GM23338 (cell line): ENCODE data around the gene SREBF2. TPM values are rescaled to one million over a fixed set of nuclear protein-coding genes. Genes with fewer than 3 reads are reported as not detected.

Experiments
- ATAC-seq: fragments of 200-7000 bp; cut with Tn5 transposase; 3 replicates; pipeline ENCODE4 v1.9.1; 2020
- DNase-seq: peaks from one replicate; pipeline ENCODE4 v3.0.0-alpha.2; 2015; ENCODE audit warnings: low spot score
- H2AFZ ChIP-seq: fragments of 200-600 bp; sonication (generic); 2 replicates; pipeline ENCODE4 v1.8.0; 2016; ENCODE audit warnings: antibody characterized with exemption, mild to moderate bottlenecking, moderate library complexity
- H3F3A ChIP-seq: fragments of 200-600 bp; sonication (generic); replicated peaks from 2 replicates; pipeline ENCODE4 v1.8.0; 2017; ENCODE audit warnings: antibody characterized with exemption, mixed run types, low read depth
- H3K27ac ChIP-seq: fragments of 200-600 bp; sonication (generic); 2 replicates; pipeline ENCODE4 v1.6.1; 2016; ENCODE audit warnings: low read depth
- H3K27me3 ChIP-seq: fragments of 200-600 bp; sonication (generic); 2 replicates; pipeline ENCODE4 v1.8.0; 2016; ENCODE audit warnings: mild to moderate bottlenecking, mixed run types, moderate library complexity; ENCODE audit not compliant: insufficient read depth
- H3K36me3 ChIP-seq: fragments of 200-600 bp; sonication (generic); 2 replicates; pipeline ENCODE4 v1.8.0; 2016; ENCODE audit warnings: mild to moderate bottlenecking; ENCODE audit not compliant: insufficient read depth
- H3K4me1 ChIP-seq: fragments of 200-600 bp; sonication (generic); 2 replicates; pipeline ENCODE4 v1.8.0; 2016; ENCODE audit warnings: mild to moderate bottlenecking, moderate library complexity; ENCODE audit not compliant: insufficient read depth
- H3K4me2 ChIP-seq: fragments of 200-600 bp; sonication (generic); 2 replicates; pipeline ENCODE4 v1.7.1; 2017; ENCODE audit warnings: mixed run types
- H3K4me3 ChIP-seq: fragments of 200-600 bp; sonication (generic); 2 replicates; pipeline ENCODE4 v1.6.1; 2016; ENCODE audit warnings: mixed run types
- H3K79me2 ChIP-seq: fragments of 200-600 bp; sonication (generic); replicated peaks from 2 replicates; pipeline ENCODE4 v1.8.0; 2017; ENCODE audit warnings: mild to moderate bottlenecking; ENCODE audit not compliant: insufficient read depth
- H3K9me2 ChIP-seq: fragments of 200-600 bp; sonication (generic); 2 replicates; pipeline ENCODE4 v1.8.0; 2017; ENCODE audit not compliant: insufficient read depth
- H4K20me1 ChIP-seq: fragments of 200-600 bp; sonication (generic); replicated peaks from 2 replicates; pipeline ENCODE4 v1.8.0; 2017; ENCODE audit warnings: mild to moderate bottlenecking; ENCODE audit not compliant: insufficient read depth
- H3K27ac Mint-ChIP-seq: 2 replicates; pipeline ENCODE4 v1.8.0; 2020; ENCODE audit warnings: inconsistent platforms, mild to moderate bottlenecking, moderate library complexity, mixed read lengths
- H3K27me3 Mint-ChIP-seq: 3 replicates; pipeline ENCODE4 v1.8.0; 2022; ENCODE audit warnings: low read depth, mild to moderate bottlenecking, moderate library complexity, mixed read lengths, inconsistent platforms; ENCODE audit not compliant: insufficient read depth, poor library complexity
- H3K36me3 Mint-ChIP-seq: 3 replicates; pipeline ENCODE4 v1.8.0; 2021; ENCODE audit warnings: low read depth, mild to moderate bottlenecking, inconsistent platforms, moderate library complexity, mixed read lengths
- H3K4me1 Mint-ChIP-seq: 3 replicates; pipeline ENCODE4 v1.8.0; 2020; ENCODE audit warnings: mild to moderate bottlenecking, inconsistent platforms, mixed read lengths
- H3K4me3 Mint-ChIP-seq: 3 replicates; pipeline ENCODE4 v1.8.0; 2021; ENCODE audit warnings: moderate library complexity, mild to moderate bottlenecking, inconsistent platforms, mixed read lengths
- H3K9me3 Mint-ChIP-seq: 3 replicates; pipeline ENCODE4 v1.8.0; 2020; ENCODE audit warnings: moderate library complexity, mild to moderate bottlenecking, inconsistent platforms, mixed read lengths
- CREB1 ChIP-seq: fragments of 250-450 bp; sonication (Bioruptor Pico); IDR thresholded peaks from 2 replicates; pipeline ENCODE4 v1.5.0; 2020; ENCODE audit warnings: low read depth, mild to moderate bottlenecking, moderate library complexity
- CTCF ChIP-seq, 2 experiments: fragments of 200-600 bp in 1 of 2; sonication (generic) in 1 of 2; conservative IDR thresholded peaks; 2 replicates each; pipeline versions ENCODE4 v1.5.1 to v1.6.1; 2016 to 2017; ENCODE audit warnings: antibody characterized with exemption in 2 of 2, low read depth in 2 of 2, mild to moderate bottlenecking in 2 of 2, moderate library complexity in 1 of 2
- ETS1 ChIP-seq: IDR thresholded peaks from 2 replicates; pipeline ENCODE4 v1.6.1; 2016; ENCODE audit warnings: antibody characterized with exemption
- EZH2phosphoT487 ChIP-seq: fragments of 200-600 bp; sonication (generic); IDR thresholded peaks from one replicate; pipeline ENCODE4 v1.8.1; 2018; ENCODE audit warnings: antibody characterized with exemption; ENCODE audit not compliant: unreplicated experiment
- JUNB ChIP-seq: IDR thresholded peaks from one replicate; pipeline ENCODE4 v1.6.1; 2016; ENCODE audit warnings: antibody characterized with exemption; ENCODE audit not compliant: unreplicated experiment
- NANOG ChIP-seq: IDR thresholded peaks from 2 replicates; pipeline ENCODE4 v1.6.1; 2016; ENCODE audit warnings: antibody characterized with exemption, borderline replicate concordance
- POLR2AphosphoS5 ChIP-seq: IDR thresholded peaks from 2 replicates; pipeline ENCODE4 v1.6.1; 2016; ENCODE audit warnings: antibody characterized with exemption, low read depth
- REST ChIP-seq: IDR thresholded peaks from one replicate; pipeline ENCODE4 v1.6.1; 2018; ENCODE audit warnings: antibody characterized with exemption; ENCODE audit not compliant: unreplicated experiment
- STAT1 ChIP-seq: IDR thresholded peaks from one replicate; pipeline ENCODE4 v1.6.1; 2016; ENCODE audit warnings: antibody characterized with exemption; ENCODE audit not compliant: unreplicated experiment
- ZNF331 ChIP-seq: fragments of 250-450 bp; sonication (Bioruptor Pico); IDR thresholded peaks from 2 replicates; pipeline ENCODE4 v1.5.0; 2020; ENCODE audit warnings: low read depth, mild to moderate bottlenecking, moderate library complexity
- polyA plus RNA-seq: library from polyadenylated mRNA; unstranded; fragments of >200 nt; fragmentation: Nextera tagmentation; extraction: Ambion mirVana; gene quantifications from 2 replicates; pipeline ENCODE4 v1.2.1, GENCODE V29; 2016
- total RNA-seq: library from RNA; depleted of rRNA; stranded (reverse); fragments of >200 nt; shearing (Covaris generic); gene quantifications from 2 replicates; pipeline ENCODE4 v1.2.3, GENCODE V29; 2014

SREBF2 gene
- total and polyA plus RNA-seq, 2 experiments from 2014 or later = 48.7 to 163 TPM

- TF ChIP-seq REST = no peak
- TF ChIP-seq NANOG = no peak
- TF ChIP-seq EZH2phosphoT487 = no peak
- no peak for TF ChIP-seq JUNB
- TF ChIP-seq ETS1 = no peak
- no peak for TF ChIP-seq ZNF331 (CRISPR knock-in tag)
Observed at GRCh38 chr22:41911001-41911611, 78.2 kb downstream of the SREBF2 start (continued).

- peaks cover 6% of the 10 kb centered on the region for H3K9me3 Mint-ChIP-seq
- H3K27me3 Mint-ChIP-seq = peaks cover 80% of the 10 kb centered on the region
- no peak overlapping the region for H3K27ac Mint-ChIP-seq
Observed at GRCh38 chr22:41912338-41913039, 79.6 kb downstream of the SREBF2 start.

More at GRCh38 chr22:41912338-41913039, 79.6 kb downstream of the SREBF2 start:
- Histone ChIP-seq H3K9me2 (no peaks in the 10 kb centered on the region), H2AFZ (no peak overlapping the region), H3K27me3 (peaks cover 93% of the 10 kb centered on the region), H3K4me3 (no peak overlapping the region), H3K4me1 (peaks cover 19% of the 10 kb centered on the region; the same call in 1 of the 2 replicates), H3K79me2 (no peaks in the 10 kb centered on the region), H3K4me2 (no peak overlapping the region), H3F3A (peaks cover 17% of the 10 kb centered on the region), H4K20me1 (peaks cover 8% of the 10 kb centered on the region), H3K36me3 (no peaks in the 10 kb centered on the region), H3K27ac (no peak overlapping the region)
- H3K4me1 Mint-ChIP-seq = peaks cover 22% of the 10 kb centered on the region
- DNase-seq = no peak
- no peak overlapping the region; the same call in 2 of the 3 replicates for H3K4me3 Mint-ChIP-seq
- no peak for ATAC-seq
- TF ChIP-seq REST (no peak), POLR2AphosphoS5 (no peak), STAT1 (no peak), CREB1 (CRISPR knock-in tag) (no peak), JUNB (no peak), ETS1 (no peak), EZH2phosphoT487 (no peak), ZNF331 (CRISPR knock-in tag) (no peak), CTCF (conservative IDR thresholded peaks at IDR 0.05; ENCODE audit: low read depth in 2 of 2) (no peak)
- H3K36me3 Mint-ChIP-seq = no peaks in the 10 kb centered on the region; the same call in 2 of the 3 replicates
